22Rv1 (cell line): ENCODE data around the gene IGFALS.
A peak's percentile ranks its signal among the peaks of the same experiment; 100 is the strongest.

ENCODE experiments used
- H3K27ac ChIP-seq: fragments of 450-650 bp; 2 replicates; pipeline ENCODE4 v1.5.1; 2017
- CTCF ChIP-seq: fragments of 450-650 bp; IDR thresholded peaks from 2 replicates; pipeline ENCODE4 v1.5.1; 2017; ENCODE audit warnings: mild to moderate bottlenecking
- ZFX ChIP-seq: fragments of 450-650 bp; IDR thresholded peaks from 2 replicates; pipeline ENCODE4 v1.6.1; 2017; ENCODE audit warnings: antibody characterized with exemption, borderline replicate concordance

IGFALS gene

GRCh38 chr16:1765826-1766225 is 27.7 kb downstream of the IGFALS start:
- no peak for TF ChIP-seq CTCF
- no peak for TF ChIP-seq ZFX

GRCh38 chr16:1764971-1765370 is 28.5 kb downstream of the IGFALS start:
- TF ChIP-seq CTCF (no peak), ZFX (no peak)
- H3K27ac ChIP-seq: no peak overlapping the region

More at GRCh38 chr16:1765826-1766225, 27.7 kb downstream of the IGFALS start:
- H3K27ac ChIP-seq: no peak overlapping the region

- TF ChIP-seq ZFX: no peak
- peak; percentile 21; the same call in 1 of the 2 replicates for TF ChIP-seq CTCF
- H3K27ac ChIP-seq: peak overlapping the region; percentile 48
Measured at GRCh38 chr16:1763521-1764511, 29.7 kb downstream of the IGFALS start.

GRCh38 chr16:1762879-1763520 is 30.5 kb downstream of the IGFALS start:
- peak overlapping the region; percentile 48 for H3K27ac ChIP-seq

GRCh38 chr16:1762196-1762878 is 31.2 kb downstream of the IGFALS start:
- no peak overlapping the region for H3K27ac ChIP-seq
- TF ChIP-seq ZFX (no peak), CTCF (no peak)

More at GRCh38 chr16:1762879-1763520, 30.5 kb downstream of the IGFALS start:
- no peak for TF ChIP-seq ZFX
- TF ChIP-seq CTCF: no peak

- H3K27ac ChIP-seq: no peak overlapping the region
- TF ChIP-seq ZFX: no peak
- no peak for TF ChIP-seq CTCF
Measured at GRCh38 chr16:1761751-1762150, 31.8 kb downstream of the IGFALS start.
